Mesenchymal stem cell (in vitro differentiated cells and primary cell): Measurements from ENCODE around the gene NAALADL2.

Experiments
- DNase-seq: peaks from one replicate; pipeline ENCODE4 v3.0.0-alpha.2; 2013
- H2AFZ ChIP-seq: one replicate; pipeline ENCODE4 v1.6.1; 2013; ENCODE audit warnings: low read depth, mild to moderate bottlenecking, control low read depth, inconsistent platforms, low read length, moderate library complexity
- H2AK5ac ChIP-seq: 2 replicates; pipeline ENCODE4 v1.6.1; 2013; ENCODE audit warnings: low read length, moderate library complexity, mild to moderate bottlenecking, inconsistent platforms; ENCODE audit not compliant: severe bottlenecking
- H2BK120ac ChIP-seq: one replicate; pipeline ENCODE4 v1.6.1; 2013; ENCODE audit warnings: low read depth, mild to moderate bottlenecking, inconsistent platforms, low read length, moderate library complexity
- H2BK12ac ChIP-seq, 2 experiments: one replicate each; pipeline ENCODE4 v1.6.1; 2013; ENCODE audit warnings: inconsistent platforms in 2 of 2, low read length in 2 of 2, mild to moderate bottlenecking in 2 of 2, moderate library complexity in 2 of 2, control low read depth in 1 of 2
- H2BK15ac ChIP-seq: one replicate; pipeline ENCODE4 v1.6.1; 2013; ENCODE audit warnings: mild to moderate bottlenecking, low read depth, inconsistent platforms; ENCODE audit not compliant: poor library complexity, severe bottlenecking
- H2BK5ac ChIP-seq: 2 replicates; pipeline ENCODE4 v1.6.1; 2013; ENCODE audit warnings: low read depth, mild to moderate bottlenecking, low read length, control low read depth, inconsistent platforms; ENCODE audit not compliant: poor library complexity, severe bottlenecking
- H3K14ac ChIP-seq, 2 experiments: one replicate each; pipeline ENCODE4 v1.6.1; 2013; ENCODE audit warnings: inconsistent platforms in 2 of 2, low read length in 2 of 2, control low read depth in 1 of 2, mild to moderate bottlenecking in 1 of 2, moderate library complexity in 1 of 2
- H3K18ac ChIP-seq, 2 experiments: one replicate each; pipeline ENCODE4 v1.6.1; 2013; ENCODE audit warnings: inconsistent platforms in 2 of 2, low read length in 2 of 2, control low read depth in 1 of 2, low read depth in 1 of 2, mild to moderate bottlenecking in 1 of 2
- H3K23ac ChIP-seq, 2 experiments: one replicate each; pipeline ENCODE4 v1.6.1; 2013; ENCODE audit warnings: inconsistent platforms in 2 of 2, low read length in 2 of 2, mild to moderate bottlenecking in 2 of 2, moderate library complexity in 2 of 2, control low read depth in 1 of 2
- H3K27ac ChIP-seq: 2 replicates; pipeline ENCODE4 v1.5.1; 2013; ENCODE audit warnings: mild to moderate bottlenecking, moderate library complexity, low read length, control low read depth, inconsistent platforms; ENCODE audit not compliant: poor library complexity, severe bottlenecking
- H3K27me3 ChIP-seq, 2 experiments: 2 replicates each; pipeline versions ENCODE4 v1.6.1 to v1.7.0; 2013; ENCODE audit warnings: low read length in 2 of 2, mild to moderate bottlenecking in 2 of 2, moderate library complexity in 2 of 2, control low read depth in 1 of 2, inconsistent platforms in 1 of 2; ENCODE audit not compliant: control insufficient read depth in 1 of 2, insufficient read depth in 1 of 2
- H3K36me3 ChIP-seq, 2 experiments: 2 replicates each; pipeline versions ENCODE4 v1.6.1 to v1.7.0; 2013; ENCODE audit warnings: low read length in 2 of 2, control low read depth in 1 of 2, inconsistent platforms in 1 of 2, low read depth in 1 of 2, mild to moderate bottlenecking in 1 of 2; ENCODE audit not compliant: insufficient read depth in 2 of 2, control insufficient read depth in 1 of 2
- H3K4ac ChIP-seq, 2 experiments: one replicate each; pipeline ENCODE4 v1.6.1; 2013; ENCODE audit warnings: inconsistent platforms in 2 of 2, low read length in 2 of 2, mild to moderate bottlenecking in 2 of 2, moderate library complexity in 2 of 2, control low read depth in 1 of 2, low read depth in 1 of 2
- H3K4me1 ChIP-seq: 2 replicates; pipeline ENCODE4 v1.6.1; 2013; ENCODE audit warnings: low read depth, low read length, control low read depth; ENCODE audit not compliant: control insufficient read depth, insufficient read depth
- H3K4me2 ChIP-seq: 2 replicates; pipeline ENCODE4 v1.6.1; 2013; ENCODE audit warnings: low read length, mild to moderate bottlenecking, inconsistent platforms; ENCODE audit not compliant: poor library complexity, severe bottlenecking
- H3K4me3 ChIP-seq, 2 experiments: 2 replicates each; pipeline versions ENCODE4 v1.5.1 to v1.7.0; 2013; ENCODE audit warnings: low read length in 2 of 2, mild to moderate bottlenecking in 2 of 2, control low read depth in 1 of 2, low read depth in 1 of 2; ENCODE audit not compliant: insufficient read depth in 1 of 2
- H3K79me1 ChIP-seq: replicated peaks from 2 replicates; pipeline ENCODE4 v1.6.1; 2013; ENCODE audit warnings: mild to moderate bottlenecking, control low read depth, low read length, inconsistent platforms; ENCODE audit not compliant: poor library complexity, severe bottlenecking
- H3K9ac ChIP-seq: 2 replicates; pipeline ENCODE4 v1.7.0; 2013; ENCODE audit warnings: mild to moderate bottlenecking, low read length, moderate library complexity
- H3K9me3 ChIP-seq: 2 replicates; pipeline ENCODE4 v1.7.0; 2013; ENCODE audit warnings: mild to moderate bottlenecking, low read length; ENCODE audit not compliant: control insufficient read depth
- H4K8ac ChIP-seq: one replicate; pipeline ENCODE4 v1.6.1; 2013; ENCODE audit warnings: inconsistent platforms, mild to moderate bottlenecking, low read length, moderate library complexity
- H4K91ac ChIP-seq: one replicate; pipeline ENCODE4 v1.6.1; 2013; ENCODE audit warnings: mild to moderate bottlenecking, low read length, inconsistent platforms
- WGBS: methylation state at CpG from one replicate; pipeline ENCODE4 v1.1.7; 2013; ENCODE audit warnings: mixed read lengths; 5-methylcytosine and 5-hydroxymethylcytosine counted together

NAALADL2 gene

GRCh38 chr3:175495331-175495730, 636.2 kb downstream of the NAALADL2 start:
- H3K9ac ChIP-seq: no peak overlapping the region
- no peak overlapping the region for H3K4me2 ChIP-seq
- H3K36me3 ChIP-seq: no peaks in the 10 kb centered on the region
- no peaks in the 10 kb centered on the region for H3K79me1 ChIP-seq
- H3K9me3 ChIP-seq: no peaks in the 10 kb centered on the region
- H3K14ac ChIP-seq: no peak overlapping the region
- H4K91ac ChIP-seq: no peak overlapping the region
- H3K23ac ChIP-seq: no peak overlapping the region
- no peaks in the 10 kb centered on the region for H3K27me3 ChIP-seq
- no peak overlapping the region for H2BK120ac ChIP-seq
- H4K8ac ChIP-seq: no peak overlapping the region
- no peak overlapping the region for H3K4ac ChIP-seq
- H2BK12ac ChIP-seq: no peak overlapping the region
- no peak overlapping the region for H3K4me3 ChIP-seq
- 100% methylated on average over 2 of the region's 3 CpGs for WGBS
- DNase-seq: no peak
- no peak overlapping the region for H2AK5ac ChIP-seq
- no peak overlapping the region for H2BK5ac ChIP-seq
- no peaks in the 10 kb centered on the region for H3K4me1 ChIP-seq
- no peak overlapping the region for H3K18ac ChIP-seq
- no peak overlapping the region for H3K27ac ChIP-seq
- H2AFZ ChIP-seq: no peak overlapping the region
- H2BK15ac ChIP-seq: no peak overlapping the region

GRCh38 chr3:175502155-175502554, 643.0 kb downstream of the NAALADL2 start:
- 93% methylated on average over 3 of the region's 3 CpGs for WGBS
- H2BK15ac ChIP-seq: no peak overlapping the region
- H2BK12ac ChIP-seq: no peak overlapping the region
- H3K4me2 ChIP-seq: no peak overlapping the region
- H3K14ac ChIP-seq: no peak overlapping the region
- no peak overlapping the region for H3K27ac ChIP-seq
- no peak overlapping the region for H2AFZ ChIP-seq
- DNase-seq: no peak
- H3K9ac ChIP-seq: no peak overlapping the region
- no peak overlapping the region for H4K91ac ChIP-seq
- no peak overlapping the region for H3K23ac ChIP-seq
- no peaks in the 10 kb centered on the region for H3K27me3 ChIP-seq
- H3K4me1 ChIP-seq: no peaks in the 10 kb centered on the region
- H2AK5ac ChIP-seq: no peak overlapping the region
- H3K4ac ChIP-seq: no peak overlapping the region
- H3K9me3 ChIP-seq: no peaks in the 10 kb centered on the region
- no peak overlapping the region for H2BK120ac ChIP-seq
- H3K18ac ChIP-seq: no peak overlapping the region
- H3K4me3 ChIP-seq: no peak overlapping the region
- H2BK5ac ChIP-seq: no peak overlapping the region
- no peaks in the 10 kb centered on the region for H3K79me1 ChIP-seq
- H4K8ac ChIP-seq: no peak overlapping the region
- no peaks in the 10 kb centered on the region for H3K36me3 ChIP-seq

- no peak overlapping the region for H2BK12ac ChIP-seq
- 86% methylated on average over 2 of the region's 3 CpGs for whole genome bisulfite sequencing
- H3K4me1 ChIP-seq: no peaks in the 10 kb centered on the region
- H3K4ac ChIP-seq: no peak overlapping the region
- H3K9ac ChIP-seq: no peak overlapping the region
- no peak overlapping the region for H3K14ac ChIP-seq
- no peak overlapping the region for H4K91ac ChIP-seq
- no peaks in the 10 kb centered on the region for H3K36me3 ChIP-seq
- H3K18ac ChIP-seq: no peak overlapping the region
- H2AK5ac ChIP-seq: no peak overlapping the region
- no peak overlapping the region for H2BK120ac ChIP-seq
- H3K4me2 ChIP-seq: no peak overlapping the region
- H2BK15ac ChIP-seq: no peak overlapping the region
- no peak overlapping the region for H3K4me3 ChIP-seq
- H3K27me3 ChIP-seq: no peaks in the 10 kb centered on the region
- H3K9me3 ChIP-seq: no peaks in the 10 kb centered on the region
- no peak overlapping the region for H2BK5ac ChIP-seq
- H2AFZ ChIP-seq: no peak overlapping the region
- H3K27ac ChIP-seq: no peak overlapping the region
- DNase-seq: no peak
- no peak overlapping the region for H4K8ac ChIP-seq
- H3K23ac ChIP-seq: no peak overlapping the region
- no peaks in the 10 kb centered on the region for H3K79me1 ChIP-seq
These were observed 652.2 kb downstream of the NAALADL2 start for GRCh38 chr3:175511219-175511785.

GRCh38 chr3:175512700-175513099, 653.6 kb downstream of the NAALADL2 start:
- Histone ChIP-seq H3K18ac (no peak overlapping the region), H3K9me3 (no peaks in the 10 kb centered on the region), H2BK12ac (no peak overlapping the region), H3K27ac (no peak overlapping the region), H3K4ac (no peak overlapping the region), H2BK120ac (no peak overlapping the region), H2BK15ac (no peak overlapping the region), H3K4me1 (no peaks in the 10 kb centered on the region), H2AFZ (no peak overlapping the region), H2AK5ac (no peak overlapping the region), H3K9ac (no peak overlapping the region), H3K23ac (no peak overlapping the region), H4K91ac (no peak overlapping the region), H3K36me3 (no peaks in the 10 kb centered on the region), H3K27me3 (no peaks in the 10 kb centered on the region), H3K4me3 (no peak overlapping the region), H3K14ac (no peak overlapping the region), H3K4me2 (no peak overlapping the region), H4K8ac (no peak overlapping the region), H3K79me1 (no peaks in the 10 kb centered on the region), H2BK5ac (no peak overlapping the region)
- DNase-seq: no peak
- 72% methylated on average over 2 of the region's 2 CpGs for WGBS
